IMR-90 (cell line): ENCODE results near the gene SCAF4. TPM values are rescaled to one million over a fixed set of nuclear protein-coding genes. Genes with fewer than 3 reads are reported as not detected.

Source experiments
- ATAC-seq: fragments of 200-7000 bp; cut with Tn5 transposase; 2 replicates; pipeline ENCODE4 v1.9.1; 2020; ENCODE audit warnings: low read depth, mild to moderate bottlenecking, moderate library complexity
- BruUV-seq: library from RNA; stranded (reverse); fragments of 400-500 nt; replicated peaks from 2 replicates; lab custom pipeline; 2021; lab: Mats Ljungman, UMichigan
- CTCF ChIA-PET: fragments of 300-600 bp; formaldehyde crosslinking; extraction: SDS; loops from one replicate; lab custom pipeline; 2021; ENCODE audit warnings: antibody characterized with exemption; lab: Yijun Ruan, JAX
- POLR2A ChIA-PET: fragments of 300-600 bp; sonication (Branson Sonifier 250); formaldehyde crosslinking; loops from one replicate; lab custom pipeline; 2022; ENCODE audit warnings: antibody characterized with exemption; ENCODE audit not compliant: unreplicated experiment; lab: Charles Lee
- DNase-seq: peaks from one replicate; pipeline ENCODE4 v3.0.0; 2013
- H2AFZ ChIP-seq: replicated peaks from 2 replicates; pipeline ENCODE3; 2013; ENCODE audit warnings: low read length, mild to moderate bottlenecking; ENCODE audit not compliant: poor library complexity
- H2AK5ac ChIP-seq: 2 replicates; pipeline ENCODE4 v1.6.1; 2013; ENCODE audit warnings: low read depth, low read length, inconsistent platforms
- H2AK9ac ChIP-seq: replicated peaks from 2 replicates; pipeline ENCODE3; 2013; ENCODE audit warnings: mild to moderate bottlenecking, low read depth, low read length, moderate library complexity; ENCODE audit not compliant: poor library complexity
- H2BK120ac ChIP-seq: 2 replicates; pipeline ENCODE4 v1.6.1; 2013; ENCODE audit warnings: low read depth, low read length, inconsistent platforms
- H2BK15ac ChIP-seq: 3 replicates; pipeline ENCODE4 v1.6.1; 2013; ENCODE audit warnings: low read depth, low read length, inconsistent platforms
- H2BK20ac ChIP-seq: 2 replicates; pipeline ENCODE4 v1.6.1; 2013; ENCODE audit warnings: low read depth, mild to moderate bottlenecking, inconsistent platforms, low read length, moderate library complexity
- H2BK5ac ChIP-seq: 2 replicates; pipeline ENCODE4 v1.6.1; 2013; ENCODE audit warnings: mild to moderate bottlenecking, low read depth, low read length, inconsistent platforms; ENCODE audit not compliant: poor library complexity, severe bottlenecking
- H3K14ac ChIP-seq: replicated peaks from 2 replicates; pipeline ENCODE4 v1.6.1; 2013; ENCODE audit warnings: low read depth, low read length, inconsistent platforms
- H3K18ac ChIP-seq: 2 replicates; pipeline ENCODE4 v1.6.1; 2013; ENCODE audit warnings: low read depth, low read length, control low read depth
- H3K23ac ChIP-seq: 2 replicates; pipeline ENCODE4 v1.6.1; 2013; ENCODE audit warnings: low read depth, low read length, inconsistent platforms
- H3K27ac ChIP-seq: 2 replicates; pipeline ENCODE4 v1.5.1; 2013; ENCODE audit warnings: mild to moderate bottlenecking, control low read depth, low read length; ENCODE audit not compliant: insufficient read depth
- H3K27me3 ChIP-seq: 2 replicates; pipeline ENCODE4 v1.6.1; 2013; ENCODE audit warnings: low read length; ENCODE audit not compliant: control insufficient read depth, insufficient read depth
- H3K36me3 ChIP-seq: 2 replicates; pipeline ENCODE4 v1.6.1; 2013; ENCODE audit warnings: low read length, mixed read lengths; ENCODE audit not compliant: control insufficient read depth, insufficient read depth
- H3K4ac ChIP-seq: 2 replicates; pipeline ENCODE4 v1.6.1; 2013; ENCODE audit warnings: low read depth, low read length, inconsistent platforms
- H3K4me1 ChIP-seq: 2 replicates; pipeline ENCODE4 v1.6.1; 2013; ENCODE audit warnings: low read length, mixed read lengths; ENCODE audit not compliant: control insufficient read depth, insufficient read depth
- H3K4me2 ChIP-seq: 2 replicates; pipeline ENCODE4 v1.6.1; 2013; ENCODE audit warnings: low read depth, mild to moderate bottlenecking, control low read depth, low read length, moderate library complexity
- H3K4me3 ChIP-seq: 2 replicates; pipeline ENCODE4 v1.5.1; 2013; ENCODE audit warnings: low read depth, mild to moderate bottlenecking, control low read depth, low read length, moderate library complexity; ENCODE audit not compliant: insufficient read depth
- H3K56ac ChIP-seq: 2 replicates; pipeline ENCODE4 v1.6.1; 2013; ENCODE audit warnings: low read length, inconsistent platforms; ENCODE audit not compliant: insufficient read depth; ENCODE audit errors: extremely low read depth
- H3K79me1 ChIP-seq, 2 experiments: 2 replicates each; pipeline ENCODE4 v1.6.1; 2013; ENCODE audit warnings: low read length in 2 of 2, inconsistent platforms in 1 of 2, low read depth in 1 of 2
- H3K9ac ChIP-seq: 2 replicates; pipeline ENCODE4 v1.6.1; 2013; ENCODE audit warnings: low read depth, low read length, control low read depth
- H3K9me1 ChIP-seq: 2 replicates; pipeline ENCODE4 v1.6.1; 2013; ENCODE audit warnings: low read length, inconsistent platforms; ENCODE audit not compliant: insufficient read depth
- H3K9me3 ChIP-seq: 2 replicates; pipeline ENCODE4 v1.6.1; 2013; ENCODE audit warnings: low read length; ENCODE audit not compliant: control insufficient read depth, insufficient read depth
- H4K20me1 ChIP-seq: 2 replicates; pipeline ENCODE4 v1.6.1; 2013; ENCODE audit warnings: low read length, inconsistent platforms; ENCODE audit not compliant: insufficient read depth
- H4K5ac ChIP-seq: 2 replicates; pipeline ENCODE4 v1.6.1; 2013; ENCODE audit warnings: mild to moderate bottlenecking, low read depth, low read length, control low read depth
- H4K8ac ChIP-seq, 2 experiments: 2 replicates each; pipeline ENCODE4 v1.6.1; 2013; ENCODE audit warnings: low read depth in 2 of 2, low read length in 2 of 2, control low read depth in 1 of 2, inconsistent platforms in 1 of 2
- H4K91ac ChIP-seq: 2 replicates; pipeline ENCODE4 v1.6.1; 2013; ENCODE audit warnings: low read depth, low read length, inconsistent platforms; ENCODE audit not compliant: insufficient read depth
- BHLHE40 ChIP-seq: fragments of 150-350 bp; IDR thresholded peaks from 2 replicates; pipeline ENCODE4 v1.6.1; 2016; ENCODE audit warnings: mild to moderate bottlenecking, low read depth, low read length
- CEBPB ChIP-seq: IDR thresholded peaks from 2 replicates; pipeline ENCODE4 v1.6.1; 2012; ENCODE audit warnings: low read depth, low read length, improper control_type of control experiment
- CHD1 ChIP-seq: IDR thresholded peaks from 2 replicates; pipeline ENCODE4 v1.6.1; 2012; ENCODE audit warnings: low read depth, low read length, improper control_type of control experiment
- MAFK ChIP-seq: IDR thresholded peaks from 2 replicates; pipeline ENCODE4 v1.6.1; 2012; ENCODE audit warnings: low read depth, low read length, improper control_type of control experiment
- MAZ ChIP-seq: IDR thresholded peaks from 2 replicates; pipeline ENCODE4 v1.6.1; 2012; ENCODE audit warnings: low read depth, mild to moderate bottlenecking, low read length, improper control_type of control experiment, moderate library complexity, borderline replicate concordance
- RAD21 ChIP-seq: IDR thresholded peaks from 2 replicates; pipeline ENCODE4 v1.6.1; 2012; ENCODE audit warnings: low read length, improper control_type of control experiment
- RCOR1 ChIP-seq: IDR thresholded peaks from 2 replicates; pipeline ENCODE4 v1.6.1; 2012; ENCODE audit warnings: mild to moderate bottlenecking, low read length, improper control_type of control experiment; ENCODE audit not compliant: insufficient replicate concordance
- RFX5 ChIP-seq: IDR thresholded peaks from 2 replicates; pipeline ENCODE4 v1.8.0; 2012; ENCODE audit warnings: low read depth, mild to moderate bottlenecking, low read length, moderate library complexity
- WGBS, 2 experiments: methylation state at CpG; one replicate each; pipeline versions ENCODE4 v1.1.5 to v1.1.7; 2013; ENCODE audit warnings: missing lambda C conversion rate in 2 of 2; ENCODE audit not compliant: insufficient read length in 1 of 2; ENCODE audit errors: extremely low coverage in 2 of 2; 5-methylcytosine and 5-hydroxymethylcytosine counted together
- dilution Hi-C: fragments of 300-500 bp; cut with HindIII; formaldehyde crosslinking; loops from one replicate; pipeline ENCODE4 v1.14.3; 2018; ENCODE audit warnings: low sequenced_read_pairs; ENCODE audit not compliant: unreplicated experiment
- in situ Hi-C: fragments of 300-500 bp; cut with MboI; formaldehyde crosslinking; loops from 3 replicates; pipeline ENCODE4 v1.14.3; 2019; ENCODE audit warnings: low sequenced_read_pairs, inconsistent platforms, mixed read lengths
- intact Hi-C: fragments of 100-400 bp; cut with micrococcal nuclease; formaldehyde crosslinking; loops from 2 replicates; pipeline ENCODE4 v1.10.0; 2022
- polyA plus RNA-seq, 3 experiments: library from polyadenylated mRNA; depleted of rRNA; stranded (reverse); fragments of >200 nt; gene quantifications; 2 replicates each; pipeline ENCODE4 v1.2.3, GENCODE V29; 2012; ENCODE audit warnings: low replicate concordance in 1 of 3
- total RNA-seq: library from RNA; depleted of rRNA; stranded (reverse); fragments of >200 nt; gene quantifications from 2 replicates; pipeline ENCODE4 v1.2.3, GENCODE V29; 2012
- TF ChIP-seq, protein P1 (sequence below): fragments of 150-350 bp; IDR thresholded peaks from 2 replicates; pipeline ENCODE4 v1.6.1; 2016; ENCODE audit warnings: low read depth, mild to moderate bottlenecking, low read length, moderate library complexity, borderline replicate concordance

The SCAF4 gene
- total and polyA plus RNA-seq, 2 of the 4 experiments (the other 2 are of a cell fraction), result 2.7 to 12.1 TPM

DNA sequence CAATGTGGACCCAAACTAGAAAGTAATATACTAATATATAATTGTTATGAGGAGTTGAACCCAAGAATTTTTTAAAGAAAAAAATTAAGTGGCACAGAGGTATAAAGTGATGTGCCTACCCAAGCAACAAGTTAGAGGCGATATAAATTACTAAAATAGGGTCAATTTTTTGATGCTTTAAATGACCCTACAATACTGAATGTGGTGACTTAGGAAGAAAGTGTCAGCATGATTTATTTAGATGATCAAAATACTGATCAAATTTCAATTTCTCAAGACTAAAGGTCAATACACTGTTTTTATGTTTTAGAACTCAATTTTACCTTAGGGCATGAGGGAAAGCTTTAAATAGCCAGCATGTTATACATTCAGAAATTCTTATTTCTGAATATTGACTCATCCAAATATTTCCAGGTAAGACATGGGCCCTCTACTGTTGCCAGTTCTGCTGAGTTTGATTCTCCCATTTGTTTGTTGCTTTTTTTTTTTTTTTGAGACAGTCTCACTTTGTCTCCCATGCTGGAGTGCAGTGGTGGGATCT lies 20.1 kb downstream of the SCAF4 start:
- ATAC-seq, result no peak
- H4K8ac ChIP-seq, result no peak overlapping the region
- no peak overlapping the region for H2BK20ac ChIP-seq
- H3K56ac ChIP-seq, result no peak overlapping the region
- no peak overlapping the region for H2AK5ac ChIP-seq
- no peak overlapping the region for H2AFZ ChIP-seq
- DNase-seq, result no peak
- H3K27ac ChIP-seq, result no peak overlapping the region
- no peak overlapping the region for H3K4me2 ChIP-seq
- TF ChIP-seq CHD1, result no peak
- no peak for TF ChIP-seq MAZ
- TF ChIP-seq RCOR1, result no peak
- TF ChIP-seq MAFK, result no peak
- no peak for TF ChIP-seq CEBPB
- no peak for TF ChIP-seq BHLHE40
- TF ChIP-seq, protein P1, sequence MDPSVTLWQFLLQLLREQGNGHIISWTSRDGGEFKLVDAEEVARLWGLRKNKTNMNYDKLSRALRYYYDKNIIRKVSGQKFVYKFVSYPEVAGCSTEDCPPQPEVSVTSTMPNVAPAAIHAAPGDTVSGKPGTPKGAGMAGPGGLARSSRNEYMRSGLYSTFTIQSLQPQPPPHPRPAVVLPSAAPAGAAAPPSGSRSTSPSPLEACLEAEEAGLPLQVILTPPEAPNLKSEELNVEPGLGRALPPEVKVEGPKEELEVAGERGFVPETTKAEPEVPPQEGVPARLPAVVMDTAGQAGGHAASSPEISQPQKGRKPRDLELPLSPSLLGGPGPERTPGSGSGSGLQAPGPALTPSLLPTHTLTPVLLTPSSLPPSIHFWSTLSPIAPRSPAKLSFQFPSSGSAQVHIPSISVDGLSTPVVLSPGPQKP, result no peak
- no peak for TF ChIP-seq RFX5
- no peak for TF ChIP-seq RAD21
- H3K4me1 ChIP-seq, result peaks cover 12% of the 10 kb centered on the region
- no peak overlapping the region for H3K14ac ChIP-seq
- POLR2A ChIA-PET, result interaction anchor here (0.7 kb wide), 1 partner anchor 566 kb away, joined by 8 read pairs; no protein-coding TSS in a partner anchor
- intact Hi-C loops, result no loop called here
- H3K4me3 ChIP-seq, result no peak overlapping the region
- H2AK9ac ChIP-seq, result no peak overlapping the region
- H2BK15ac ChIP-seq, result no peak overlapping the region
- CTCF ChIA-PET, result no interaction called here
- WGBS, 2 experiments, result no CpG with 5 or more reads among the region's 1 CpG
- no peak overlapping the region for H3K18ac ChIP-seq
- H3K4ac ChIP-seq, result no peak overlapping the region
- no peak overlapping the region for H3K9ac ChIP-seq
- H3K79me1 ChIP-seq, result peaks cover 3 to 31% of the 10 kb centered on the region in 2 experiments; a peak in 2 of 4 replicates
- no peaks in the 10 kb centered on the region for H3K27me3 ChIP-seq
- no peaks in the 10 kb centered on the region for H3K36me3 ChIP-seq
- no peak overlapping the region for H4K5ac ChIP-seq
- H3K23ac ChIP-seq, result no peak overlapping the region
- dilution Hi-C loops, result no loop called here
- no peak overlapping the region for H4K91ac ChIP-seq
- no TSS peak for BruUV-seq
- no peak overlapping the region for H2BK120ac ChIP-seq
- H3K9me1 ChIP-seq, result no peaks in the 10 kb centered on the region; the same call in 1 of the 2 replicates
- H4K20me1 ChIP-seq, result peaks cover 61% of the 10 kb centered on the region
- no peaks in the 10 kb centered on the region for H3K9me3 ChIP-seq
- no peak overlapping the region for H2BK5ac ChIP-seq
- in situ Hi-C loops, result no loop called here
